ENCODE data around the gene DOK6. TPM values are rescaled to one million over a fixed set of nuclear protein-coding genes. Genes with fewer than 3 reads are reported as not detected.

Gene DOK6
- total RNA-seq, 1 donor, result 2.2 TPM

DNA sequence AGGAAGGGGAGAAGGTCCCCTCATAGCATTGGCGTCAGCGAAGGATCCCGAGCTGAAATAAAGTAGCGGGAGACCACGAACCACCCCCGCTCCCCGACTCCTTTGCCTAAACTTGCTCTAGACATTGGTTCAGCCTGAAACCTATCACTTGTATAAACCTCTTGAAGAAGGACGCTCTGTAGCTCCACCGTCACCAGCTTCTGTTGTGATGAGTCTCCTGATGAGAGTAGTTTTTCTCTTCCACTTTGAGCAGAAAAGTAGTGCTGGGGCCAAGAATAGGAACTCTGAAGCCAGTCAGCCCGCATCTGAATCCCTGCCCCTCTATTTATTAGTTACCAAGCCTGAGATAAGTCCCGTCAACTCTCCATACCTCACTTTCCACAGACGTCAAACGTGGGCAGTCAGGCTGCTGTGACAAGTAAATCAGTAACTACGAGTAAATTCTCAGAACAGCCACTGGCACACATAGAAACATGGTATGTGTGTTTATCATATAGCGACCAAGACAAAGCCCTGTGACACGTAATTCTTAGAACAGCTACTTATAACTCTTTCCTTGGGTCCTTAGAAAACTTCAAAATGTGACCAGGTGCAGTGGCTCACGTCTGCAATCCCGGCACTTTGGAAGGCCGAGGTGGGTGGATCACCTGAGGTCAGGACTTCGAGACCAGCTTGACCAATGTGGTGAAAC is 485.3 kb downstream of the DOK6 start:
- peaks cover 10% of the 10 kb centered on the region for H3K4me1 ChIP-seq (ENCODE audit: insufficient read depth, low read length)
- no peak overlapping the region for H3K4me3 ChIP-seq (ENCODE audit: low read length)
- H3K9me3 ChIP-seq (ENCODE audit: low read depth, low read length), result no peaks in the 10 kb centered on the region
- H3K27me3 ChIP-seq (ENCODE audit: insufficient read depth, low read length), result no peaks in the 10 kb centered on the region

- Histone ChIP-seq H3K4me1 (ENCODE audit: insufficient read depth, low read length) (peaks cover 10% of the 10 kb centered on the region), H3K4me3 (ENCODE audit: low read length) (no peak overlapping the region), H3K9me3 (ENCODE audit: low read depth, low read length) (no peaks in the 10 kb centered on the region), H3K27me3 (ENCODE audit: insufficient read depth, low read length) (no peaks in the 10 kb centered on the region)
Observed at GRCh38 chr18:69887256-69887655, 486.6 kb downstream of the DOK6 start.

DNA sequence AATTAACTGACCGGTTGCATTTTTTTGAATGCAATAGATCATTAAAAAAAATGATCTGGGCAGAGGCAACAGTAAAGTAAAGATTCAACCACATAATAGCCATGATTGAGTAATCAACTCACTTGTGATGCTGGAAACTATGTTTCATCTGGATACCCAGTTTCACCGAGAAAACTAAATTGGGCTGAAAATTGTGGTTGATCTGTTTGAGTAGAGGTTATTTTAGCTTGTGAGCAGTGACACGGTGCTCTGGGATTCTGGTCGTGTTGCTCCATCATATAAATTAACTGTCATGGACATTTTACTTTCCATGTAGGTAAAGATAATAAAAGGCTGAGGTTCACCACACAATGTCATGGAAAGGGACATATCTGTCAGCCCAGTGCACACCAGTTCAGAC is 488.3 kb downstream of the DOK6 start:
- peaks cover 10% of the 10 kb centered on the region for H3K4me1 ChIP-seq (ENCODE audit: insufficient read depth, low read length)
- H3K9me3 ChIP-seq (ENCODE audit: low read depth, low read length), result no peaks in the 10 kb centered on the region
- H3K4me3 ChIP-seq (ENCODE audit: low read length), result no peak overlapping the region
- no peaks in the 10 kb centered on the region for H3K27me3 ChIP-seq (ENCODE audit: insufficient read depth, low read length)

DNA sequence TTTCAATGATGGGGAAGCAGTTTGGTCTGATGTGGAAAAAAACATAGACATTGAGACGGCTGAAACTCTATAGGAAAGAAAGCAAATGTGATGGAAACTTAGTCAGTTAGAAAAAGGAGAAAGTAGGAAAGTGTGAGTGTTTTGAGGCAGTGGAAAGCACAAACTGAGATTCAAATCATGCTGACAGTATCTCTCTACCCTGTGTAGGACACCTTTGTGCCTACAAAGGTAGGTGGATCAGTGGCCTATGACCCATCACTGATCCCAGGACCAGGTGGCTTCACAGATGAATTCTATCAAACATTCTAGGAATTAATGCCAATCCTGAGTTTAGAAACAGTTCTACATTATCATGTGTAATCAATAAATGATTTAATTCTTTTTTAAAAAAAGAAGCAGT is 489.9 kb downstream of the DOK6 start:
- no peak overlapping the region for H3K4me3 ChIP-seq (ENCODE audit: low read length)
- no peaks in the 10 kb centered on the region for H3K27me3 ChIP-seq (ENCODE audit: insufficient read depth, low read length)
- H3K9me3 ChIP-seq (ENCODE audit: low read depth, low read length), result no peaks in the 10 kb centered on the region
- peaks cover 7% of the 10 kb centered on the region for H3K4me1 ChIP-seq (ENCODE audit: insufficient read depth, low read length)

DNA sequence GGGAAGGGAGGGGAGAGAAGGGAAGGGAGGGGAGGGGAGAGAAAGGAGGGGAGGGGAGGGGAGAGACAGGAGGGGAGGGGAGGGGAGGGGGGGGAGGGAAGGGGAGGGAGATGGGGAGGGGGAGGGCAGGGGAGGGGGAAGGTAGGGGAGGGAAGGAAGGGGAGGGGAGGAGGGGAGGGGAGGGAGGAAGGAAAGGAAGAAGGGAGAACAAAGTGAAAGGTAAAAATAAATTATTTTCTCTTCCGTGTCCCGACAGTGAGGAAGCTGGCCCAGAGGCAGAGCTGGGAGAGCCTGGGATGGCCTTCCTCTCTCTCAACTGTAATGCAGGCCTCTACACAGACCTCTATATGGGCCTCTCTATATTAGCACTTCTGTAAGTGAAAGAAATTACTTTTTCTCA is 493.8 kb downstream of the DOK6 start:
- Histone ChIP-seq H3K27me3 (ENCODE audit: insufficient read depth, low read length) (no peaks in the 10 kb centered on the region), H3K9me3 (ENCODE audit: low read depth, low read length) (no peaks in the 10 kb centered on the region), H3K4me3 (ENCODE audit: low read length) (no peak overlapping the region), H3K4me1 (ENCODE audit: insufficient read depth, low read length) (peaks cover 21% of the 10 kb centered on the region)

DNA sequence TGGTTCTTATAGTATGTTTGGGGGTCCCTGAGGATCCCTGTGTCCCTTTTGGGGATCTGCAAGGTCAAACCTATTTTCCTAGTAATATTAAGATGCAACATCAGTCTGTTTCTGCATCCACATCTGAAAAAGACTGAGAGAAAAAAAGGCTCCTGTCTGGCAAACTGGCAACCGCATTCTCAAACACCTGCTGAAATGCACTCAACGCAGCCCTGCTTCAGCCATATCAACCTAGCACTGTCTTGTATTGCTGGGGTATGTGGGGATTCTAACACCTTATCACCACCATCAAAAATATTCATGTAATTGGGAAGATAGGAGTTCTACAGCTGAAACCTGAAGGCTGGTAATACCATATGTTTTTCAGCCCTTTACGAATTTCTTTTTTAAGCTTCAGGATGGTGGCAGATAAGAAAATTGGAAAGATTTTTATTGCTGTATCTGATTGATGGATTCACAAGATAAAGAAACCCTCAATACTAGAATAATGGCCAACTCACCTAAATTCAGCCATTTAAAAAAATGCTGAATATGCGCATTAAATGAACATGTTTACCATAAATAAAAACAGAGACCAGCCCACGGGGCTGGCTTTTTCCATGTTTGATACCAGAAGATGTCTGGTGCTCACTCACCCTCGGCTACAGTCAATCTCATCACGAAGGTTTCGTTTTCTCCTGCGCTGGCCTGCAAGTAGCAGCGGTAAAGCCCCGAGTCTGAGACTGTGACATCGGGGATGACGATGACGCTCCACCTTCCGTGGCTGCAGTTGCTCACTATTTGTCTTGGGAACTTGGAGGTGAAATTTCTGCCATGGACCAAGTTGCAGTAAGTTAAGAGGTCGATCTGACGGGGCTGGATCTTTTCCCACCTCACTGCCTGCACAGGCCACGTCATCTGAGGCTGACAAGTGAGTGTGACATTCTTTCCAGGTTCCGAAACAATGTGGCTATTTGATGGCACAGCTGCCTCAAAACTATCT is 494.7 kb downstream of the DOK6 start:
- Histone ChIP-seq H3K4me3 (ENCODE audit: low read length) (no peak overlapping the region), H3K4me1 (ENCODE audit: insufficient read depth, low read length) (peaks cover 21% of the 10 kb centered on the region), H3K27me3 (ENCODE audit: insufficient read depth, low read length) (no peaks in the 10 kb centered on the region), H3K9me3 (ENCODE audit: low read depth, low read length) (no peaks in the 10 kb centered on the region)

DNA sequence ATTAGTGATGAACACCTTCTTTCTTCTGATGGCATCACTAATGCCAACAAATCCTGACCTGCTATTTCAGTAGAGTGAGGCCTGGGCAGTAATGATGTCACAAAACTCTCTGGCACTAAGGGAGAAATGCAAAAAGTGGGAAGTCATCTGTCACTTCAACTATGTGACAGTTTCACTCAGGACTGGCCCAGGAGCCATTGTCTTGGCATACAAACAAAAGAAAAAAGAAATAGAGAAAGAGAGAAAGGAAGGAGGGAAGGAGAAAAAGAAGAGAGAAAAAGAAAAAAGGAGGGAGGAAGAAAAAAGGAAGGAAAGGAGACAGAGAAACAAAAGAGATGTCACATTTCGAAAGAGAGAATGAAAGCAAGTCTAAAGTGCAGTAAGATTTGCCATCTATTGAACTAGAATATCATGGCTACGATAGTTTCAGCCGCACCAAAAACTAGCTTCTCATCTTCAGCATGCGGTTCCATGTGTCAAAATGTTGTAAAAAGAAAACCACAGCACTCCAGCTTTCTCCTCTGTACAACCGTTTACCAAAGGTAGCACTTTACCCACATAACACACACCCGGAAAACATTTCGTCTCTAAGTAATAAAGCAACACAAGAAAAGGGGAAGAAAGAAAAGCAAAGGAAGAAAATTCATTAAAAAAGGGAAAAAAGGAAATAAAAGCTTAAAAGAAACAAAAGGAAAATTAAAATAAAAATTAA is 496.9 kb downstream of the DOK6 start:
- Histone ChIP-seq H3K4me1 (ENCODE audit: insufficient read depth, low read length) (peaks cover 18% of the 10 kb centered on the region), H3K9me3 (ENCODE audit: low read depth, low read length) (no peaks in the 10 kb centered on the region), H3K27me3 (ENCODE audit: insufficient read depth, low read length) (no peaks in the 10 kb centered on the region), H3K4me3 (ENCODE audit: low read length) (no peak overlapping the region)

- Histone ChIP-seq H3K4me3 (ENCODE audit: low read length) (no peak overlapping the region), H3K9me3 (ENCODE audit: low read depth, low read length) (no peaks in the 10 kb centered on the region), H3K4me1 (ENCODE audit: insufficient read depth, low read length) (peaks cover 18% of the 10 kb centered on the region), H3K27me3 (ENCODE audit: insufficient read depth, low read length) (no peaks in the 10 kb centered on the region)
Observed at GRCh38 chr18:69898241-69898861, 497.7 kb downstream of the DOK6 start.

Measured in mononuclear cell (primary cell).